H1 (cell line): Measurements from ENCODE around the gene RER1. TPM values are rescaled to one million over a fixed set of nuclear protein-coding genes. Genes with fewer than 3 reads are reported as not detected.

Experiments used
- CTCF ChIA-PET: fragments of 300-600 bp; sonication (Branson Sonifier 250); formaldehyde crosslinking; loops from one replicate; lab custom pipeline; 2021; ENCODE audit not compliant: partially characterized antibody; lab: Charles Lee
- POLR2A ChIA-PET: fragments of 300-600 bp; sonication (Branson Sonifier 250); formaldehyde crosslinking; loops from one replicate; lab custom pipeline; 2021; ENCODE audit warnings: inconsistent platforms; ENCODE audit not compliant: partially characterized antibody; lab: Charles Lee
- DNase-seq, 2 experiments: peaks; one replicate each; pipeline versions ENCODE4 v3.0.0 to v3.0.0-alpha.2; 2010 to 2022; ENCODE audit warnings: low spot score in 2 of 2, low read depth in 1 of 2, mixed read lengths in 1 of 2
- FAIRE-seq: peaks from 2 replicates; lab custom pipeline; 2011; peaks lifted over from hg19 to GRCh38; lab: Jason Lieb, UNC
- H2AFZ ChIP-seq: 2 replicates; pipeline ENCODE4 v1.8.1; 2012; ENCODE audit warnings: low read length, inconsistent platforms
- H2AK5ac ChIP-seq: 2 replicates; pipeline ENCODE4 v1.6.1; 2013; ENCODE audit warnings: low read depth, low read length
- H2BK120ac ChIP-seq: replicated peaks from 2 replicates; pipeline ENCODE3; 2013; ENCODE audit warnings: low read depth, low read length, inconsistent platforms
- H2BK12ac ChIP-seq: 2 replicates; pipeline ENCODE4 v1.6.1; 2013; ENCODE audit warnings: low read depth, low read length
- H2BK15ac ChIP-seq: 2 replicates; pipeline ENCODE4 v1.6.1; 2013; ENCODE audit warnings: low read length
- H2BK20ac ChIP-seq: 2 replicates; pipeline ENCODE4 v1.6.1; 2013; ENCODE audit warnings: low read length
- H2BK5ac ChIP-seq: 2 replicates; pipeline ENCODE4 v1.6.1; 2013; ENCODE audit warnings: low read depth, low read length
- H3K14ac ChIP-seq: 2 replicates; pipeline ENCODE4 v1.6.1; 2013; ENCODE audit warnings: inconsistent platforms; ENCODE audit not compliant: insufficient read length
- H3K18ac ChIP-seq: 2 replicates; pipeline ENCODE4 v1.6.1; 2013; ENCODE audit warnings: low read length; ENCODE audit errors: extremely low read depth
- H3K23ac ChIP-seq: 2 replicates; pipeline ENCODE4 v1.6.1; 2013; ENCODE audit warnings: inconsistent platforms; ENCODE audit not compliant: insufficient read length
- H3K23me2 ChIP-seq: 2 replicates; pipeline ENCODE4 v1.6.1; 2013; ENCODE audit warnings: low read depth, low read length
- H3K27ac ChIP-seq: 2 replicates; pipeline ENCODE4 v1.6.1; 2011; ENCODE audit warnings: low read depth, low read length, inconsistent platforms
- H3K27me3 ChIP-seq, 4 experiments: replicated peaks in 1 of 4; 1 replicate in 1 of 4; 2 replicates in 3 of 4; pipeline versions ENCODE4 v1.6.1 to v1.8.1; 2011 to 2013; ENCODE audit warnings: low read length in 3 of 4, mild to moderate bottlenecking in 3 of 4, inconsistent platforms in 2 of 4, mixed read lengths in 2 of 4, moderate library complexity in 1 of 4; ENCODE audit not compliant: control insufficient read depth in 3 of 4, insufficient read depth in 3 of 4; ENCODE audit errors: extremely low read depth in 1 of 4
- H3K36me3 ChIP-seq, 4 experiments: 2 replicates each; pipeline versions ENCODE4 v1.6.1 to v1.8.1; 2011 to 2013; ENCODE audit warnings: mild to moderate bottlenecking in 4 of 4, low read length in 3 of 4, moderate library complexity in 2 of 4, control low read depth in 1 of 4, inconsistent platforms in 1 of 4; ENCODE audit not compliant: insufficient read depth in 4 of 4, control insufficient read depth in 2 of 4
- H3K4ac ChIP-seq: replicated peaks from 2 replicates; pipeline ENCODE3; 2013; ENCODE audit warnings: low read length, low read depth, mixed read lengths, inconsistent platforms; ENCODE audit not compliant: insufficient read length
- H3K4me1 ChIP-seq, 4 experiments: replicated peaks in 1 of 4; 1 replicate in 1 of 4; 2 replicates in 3 of 4; pipeline versions ENCODE4 v1.6.1 to v1.8.1; 2011 to 2013; ENCODE audit warnings: low read length in 3 of 4, inconsistent platforms in 2 of 4, mixed read lengths in 1 of 4; ENCODE audit not compliant: insufficient read depth in 4 of 4, control insufficient read depth in 3 of 4
- H3K4me2 ChIP-seq, 2 experiments: 2 replicates each; pipeline versions ENCODE4 v1.6.1 to v1.8.1; 2011 to 2013; ENCODE audit warnings: low read depth in 2 of 2, low read length in 2 of 2, control low read depth in 1 of 2, inconsistent platforms in 1 of 2, mild to moderate bottlenecking in 1 of 2; ENCODE audit not compliant: insufficient read depth in 1 of 2
- H3K4me3 ChIP-seq, 4 experiments: fragments of 200-600, 300-600 bp in 1 of 4; sonication (generic), shearing (Covaris generic), sonication (Bioruptor Twin) in 1 of 4; 2 replicates each; pipeline versions ENCODE4 v1.5.1 to v1.8.1; 2011 to 2016; ENCODE audit warnings: low read length in 4 of 4, low read depth in 3 of 4, control low read depth in 2 of 4, inconsistent platforms in 2 of 4, mild to moderate bottlenecking in 2 of 4, mixed read lengths in 1 of 4, moderate library complexity in 1 of 4; ENCODE audit not compliant: insufficient read depth in 2 of 4; ENCODE audit errors: extremely low read depth in 1 of 4
- H3K56ac ChIP-seq: replicated peaks from 2 replicates; pipeline ENCODE3; 2013; ENCODE audit warnings: low read depth, mild to moderate bottlenecking, mixed read lengths, low read length, inconsistent platforms; ENCODE audit not compliant: insufficient read length
- H3K79me1 ChIP-seq: 2 replicates; pipeline ENCODE4 v1.6.1; 2013; ENCODE audit warnings: low read depth, low read length, control low read depth
- H3K79me2 ChIP-seq, 2 experiments: 2 replicates each; pipeline versions ENCODE4 v1.6.1 to v1.8.1; 2012 to 2013; ENCODE audit warnings: low read length in 2 of 2, mild to moderate bottlenecking in 2 of 2, inconsistent platforms in 1 of 2; ENCODE audit not compliant: insufficient read depth in 2 of 2, control insufficient read depth in 1 of 2
- H3K9ac ChIP-seq, 4 experiments: replicated peaks in 1 of 4; 1 replicate in 1 of 4; 2 replicates in 3 of 4; pipeline versions ENCODE4 v1.6.1 to v1.8.1; 2011 to 2013; ENCODE audit warnings: low read depth in 3 of 4, low read length in 3 of 4, control low read depth in 2 of 4, mild to moderate bottlenecking in 2 of 4, moderate library complexity in 2 of 4, inconsistent platforms in 1 of 4; ENCODE audit errors: extremely low read depth in 1 of 4
- H3K9me3 ChIP-seq, 2 experiments: 2 replicates each; pipeline versions ENCODE4 v1.6.1 to v1.8.1; 2012 to 2013; ENCODE audit warnings: mild to moderate bottlenecking in 2 of 2, moderate library complexity in 2 of 2, control low read depth in 1 of 2, inconsistent platforms in 1 of 2, low read depth in 1 of 2, low read length in 1 of 2, mixed read lengths in 1 of 2; ENCODE audit not compliant: insufficient read depth in 2 of 2
- H4K20me1 ChIP-seq, 2 experiments: replicated peaks in 1 of 2; 2 replicates each; pipeline versions ENCODE3 to v1.8.1; 2011 to 2013; ENCODE audit warnings: inconsistent platforms in 2 of 2, low read length in 2 of 2, mild to moderate bottlenecking in 1 of 2; ENCODE audit not compliant: insufficient read depth in 2 of 2, control insufficient read depth in 1 of 2
- H4K5ac ChIP-seq: 2 replicates; pipeline ENCODE4 v1.6.1; 2013; ENCODE audit warnings: low read length, low read depth, mixed read lengths, inconsistent platforms; ENCODE audit not compliant: insufficient read length
- H4K8ac ChIP-seq: 2 replicates; pipeline ENCODE4 v1.8.0; 2013; ENCODE audit warnings: mild to moderate bottlenecking, moderate library complexity, low read length, inconsistent platforms; ENCODE audit not compliant: insufficient read depth; ENCODE audit errors: extremely low read depth
- H4K91ac ChIP-seq: replicated peaks from 2 replicates; pipeline ENCODE3; 2013; ENCODE audit warnings: low read length, mixed read lengths, inconsistent platforms; ENCODE audit not compliant: insufficient read length
- EGR1 ChIP-seq: IDR thresholded peaks from 2 replicates; pipeline ENCODE4 v1.6.1; 2011; ENCODE audit warnings: low read depth, low read length, borderline replicate concordance
- EZH2 ChIP-seq: fragments of 200-600 bp; sonication (generic); IDR thresholded peaks from 2 replicates; pipeline ENCODE4 v1.7.1; 2012; ENCODE audit warnings: low read depth, mild to moderate bottlenecking, moderate library complexity, low read length, inconsistent platforms; ENCODE audit not compliant: severe bottlenecking
- HDAC6 ChIP-seq: IDR thresholded peaks from one replicate; pipeline ENCODE4 v1.7.1; 2012; ENCODE audit warnings: low read depth, mild to moderate bottlenecking, inconsistent platforms, low read length, moderate library complexity
- JUND ChIP-seq: IDR thresholded peaks from 2 replicates; pipeline ENCODE4 v1.6.1; 2011; ENCODE audit warnings: mild to moderate bottlenecking, improper control_type of control experiment, low read length
- POU5F1 ChIP-seq: IDR thresholded peaks from 2 replicates; pipeline ENCODE4 v1.6.1; 2011; ENCODE audit warnings: low read depth, mild to moderate bottlenecking, low read length, moderate library complexity
- RAD21 ChIP-seq, 2 experiments: IDR thresholded peaks in 1 of 2; conservative IDR thresholded peaks in 1 of 2; 2 replicates each; pipeline ENCODE4 v1.6.1; 2011; ENCODE audit warnings: low read depth in 2 of 2, low read length in 2 of 2, improper control_type of control experiment in 1 of 2, inconsistent platforms in 1 of 2, mild to moderate bottlenecking in 1 of 2, moderate library complexity in 1 of 2
- RBBP5 ChIP-seq: IDR thresholded peaks from 2 replicates; pipeline ENCODE4 v1.7.1; 2012; ENCODE audit warnings: low read depth, mild to moderate bottlenecking, inconsistent platforms, low read length, moderate library complexity, borderline replicate concordance
- RFX5 ChIP-seq: IDR thresholded peaks from 2 replicates; pipeline ENCODE4 v1.6.1; 2011; ENCODE audit warnings: low read depth, low read length, improper control_type of control experiment, borderline replicate concordance
- RNF2 ChIP-seq: fragments of 200-900, 300-1000 bp; sonication (generic); IDR thresholded peaks from 2 replicates; pipeline ENCODE4 v1.7.1; 2016; ENCODE audit warnings: borderline replicate concordance, low read depth, mild to moderate bottlenecking, antibody characterized with exemption, low read length; ENCODE audit not compliant: poor library complexity, severe bottlenecking; ENCODE audit errors: missing control alignments
- SP2 ChIP-seq: IDR thresholded peaks from 2 replicates; pipeline ENCODE4 v1.6.1; 2012; ENCODE audit warnings: mild to moderate bottlenecking, low read length, inconsistent platforms
- SUZ12 ChIP-seq: fragments of 200-600 bp; sonication (generic); IDR thresholded peaks from 2 replicates; pipeline ENCODE4 v1.6.1; 2012; ENCODE audit warnings: mild to moderate bottlenecking, inconsistent platforms, low read length, moderate library complexity, mixed read lengths
- WGBS, 2 experiments: shearing (Covaris generic) in 1 of 2; methylation state at CpG; one replicate each; pipeline versions ENCODE4 v1.1.6 to v1.1.7; 2013 to 2015; ENCODE audit warnings: low lambda C conversion rate in 2 of 2, mixed read lengths in 2 of 2, inconsistent platforms in 1 of 2, low coverage in 1 of 2, missing lambda C conversion rate in 1 of 2; ENCODE audit not compliant: insufficient replicate concordance in 2 of 2, insufficient coverage in 1 of 2, insufficient read length in 1 of 2; ENCODE audit errors: extremely low coverage in 1 of 2, missing lambda C conversion rate in 1 of 2; 5-methylcytosine and 5-hydroxymethylcytosine counted together
- polyA plus RNA-seq, 7 experiments: library from polyadenylated mRNA; depleted of rRNA in 3 of 7; stranded (reverse) in 5 of 7; unstranded in 2 of 7; fragments of >200 nt in 5 of 7; fragments of 200-250 nt in 2 of 7; gene quantifications; 1 replicate in 5 of 7; 2 replicates in 1 of 7; 4 replicates in 1 of 7; pipeline versions ENCODE4 v1.2.1 to v1.2.3, GENCODE V29; 2011 to 2013; ENCODE audit warnings: missing spikeins in 2 of 7, mixed read lengths in 2 of 7
- total RNA-seq: library from RNA; stranded (reverse); fragmentation: NEBNext Ultra II Directional; extraction: Animal tissue kit (Norgen Biotek cat#: 25700); gene quantifications from 2 replicates; pipeline ENCODE4 v1.2.1, GENCODE V29; 2021

The RER1 gene
- total and polyA plus RNA-seq, 2 of the 8 experiments (the other 6 are each of a cell fraction or from before 2014, with no cell fraction given): 102 to 134 TPM

DNA sequence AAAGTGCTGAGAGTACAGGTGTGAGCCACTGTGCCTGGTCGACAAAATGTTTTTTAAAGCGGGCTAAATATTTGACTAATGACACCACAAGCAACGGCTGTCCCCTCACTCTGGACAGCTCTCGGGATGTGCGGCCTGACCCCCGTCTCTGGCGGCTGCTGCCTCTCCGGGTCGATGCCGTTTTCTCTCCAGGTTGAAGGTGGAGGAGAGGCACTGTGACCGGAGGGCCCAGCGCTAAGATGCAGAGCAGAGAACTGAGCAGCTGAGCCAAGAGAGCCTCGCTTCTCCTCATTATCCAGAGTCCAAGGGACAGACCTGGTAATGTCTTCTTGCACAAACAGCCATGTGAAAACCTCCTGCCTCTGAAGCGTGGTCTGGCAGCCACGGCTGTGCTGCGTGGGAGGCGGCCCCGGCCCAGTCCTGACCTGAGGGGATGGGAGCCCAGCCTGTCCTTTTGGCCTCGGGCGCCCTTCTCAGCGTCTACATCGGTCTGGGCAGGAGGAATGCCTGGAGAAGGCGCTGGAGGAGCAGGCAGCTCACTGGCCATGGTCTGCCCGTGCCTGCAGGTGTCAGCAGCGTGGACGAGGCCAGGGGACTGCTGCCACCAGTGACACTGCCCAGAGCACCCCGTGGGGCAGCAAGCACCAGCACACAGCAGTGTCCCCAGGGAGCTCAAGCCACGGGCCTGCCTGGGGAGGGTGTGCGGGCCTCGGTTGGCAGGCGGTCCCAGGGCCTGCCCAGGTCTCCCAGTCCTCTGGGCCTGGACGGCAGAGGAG is 10.6 kb upstream of the RER1 start:
- H3K23me2 ChIP-seq: no peaks in the 10 kb centered on the region
- H3K79me1 ChIP-seq: no peaks in the 10 kb centered on the region
- H3K27ac ChIP-seq: no peak overlapping the region
- H4K5ac ChIP-seq: no peak overlapping the region
- H2BK15ac ChIP-seq: no peak overlapping the region
- H2BK12ac ChIP-seq: no peak overlapping the region
- no peaks in the 10 kb centered on the region for H3K9me3 ChIP-seq
- H2BK5ac ChIP-seq: peak overlapping the region; percentile 24; the same call in 1 of the 2 replicates
- no peak overlapping the region for H3K4ac ChIP-seq
- H2AK5ac ChIP-seq: no peak overlapping the region
- no peak overlapping the region for H3K4me2 ChIP-seq
- H4K20me1 ChIP-seq: peaks cover 0 to 1% of the 10 kb centered on the region in 2 experiments
- WGBS, 2 experiments: 93% methylated on average over 31 of the region's 32 CpGs; no CpG with 5 or more reads in 1 of the 2 experiments
- no peak overlapping the region; a peak in 1 of 7 replicates for H3K9ac ChIP-seq
- ChIA-PET CTCF (interaction anchor here (0.7 to 5.5 kb wide), 50 partner anchors 9 to 1033 kb away, joined by 3 to 154 read pairs (median 6); partner anchors contain the start of genes FAAP20, MORN1 and RER1), POLR2A (interaction anchor here (0.7 to 1.7 kb wide), 10 partner anchors 11 to 193 kb away, joined by 3 to 10 read pairs (median 4); partner anchors contain the start of genes FAAP20, MORN1 and RER1)
- DNase-seq: no peak
- H2AFZ ChIP-seq: no peak overlapping the region
- no peak overlapping the region for H2BK120ac ChIP-seq
- no peak overlapping the region for H2BK20ac ChIP-seq
- no peak overlapping the region for H3K23ac ChIP-seq
- no peak overlapping the region for H3K4me3 ChIP-seq
- H3K18ac ChIP-seq: no peak overlapping the region
- H3K27me3 ChIP-seq: no peaks in the 10 kb centered on the region
- H3K36me3 ChIP-seq: no peaks in the 10 kb centered on the region
- no peak for FAIRE-seq
- peaks cover 0 to 2% (median under 1%) of the 10 kb centered on the region in 4 experiments; a peak in 3 of 7 replicates for H3K4me1 ChIP-seq
- no peak overlapping the region for H3K14ac ChIP-seq
- H4K8ac ChIP-seq: peak overlapping the region; percentile 16
- no peaks in the 10 kb centered on the region for H3K79me2 ChIP-seq
- H3K56ac ChIP-seq: no peak overlapping the region
- no peak overlapping the region for H4K91ac ChIP-seq
- TF ChIP-seq EGR1: no peak
- no peak for TF ChIP-seq HDAC6
- no peak for TF ChIP-seq RFX5
- no peak for TF ChIP-seq JUND
- no peak for TF ChIP-seq EZH2
- TF ChIP-seq RBBP5: no peak
- no peak for TF ChIP-seq RAD21 (IDR thresholded peaks at IDR 0.05 in 1 of 2, conservative IDR thresholded peaks at IDR 0.05 in 1 of 2; ENCODE audit: low read depth in 2 of 2, low read length in 2 of 2)
- no peak for TF ChIP-seq SP2
- no peak for TF ChIP-seq SUZ12
- TF ChIP-seq POU5F1: no peak
- no peak for TF ChIP-seq RNF2
